T-helper 2 cell treated with Interferon-gamma antibody and Interleukin-4, amounts not matched to agents 100 ng/mL and 5 ng/mL, for 36 hours (primary cell): Measurements from ENCODE around the gene FAM153A. TPM values are rescaled to one million over a fixed set of nuclear protein-coding genes. Genes with fewer than 3 reads are reported as not detected.
"Not testable (repeated sequence)": the region's sequence is repeated elsewhere in the genome, so short reads cannot be mapped to it uniquely, and the experiment has no call there.

Source experiments
- intact Hi-C: fragments of 100-400 bp; cut with micrococcal nuclease; formaldehyde crosslinking; loops from one replicate; pipeline ENCODE4 v1.15.1; 2023
- total RNA-seq: library from RNA; stranded (reverse); gene quantifications from 2 replicates; pipeline ENCODE4 v1.2.3, GENCODE V29; 2022

FAM153A gene
- total RNA-seq, 1 donor from 2014 or later, result 14.2 TPM

DNA sequence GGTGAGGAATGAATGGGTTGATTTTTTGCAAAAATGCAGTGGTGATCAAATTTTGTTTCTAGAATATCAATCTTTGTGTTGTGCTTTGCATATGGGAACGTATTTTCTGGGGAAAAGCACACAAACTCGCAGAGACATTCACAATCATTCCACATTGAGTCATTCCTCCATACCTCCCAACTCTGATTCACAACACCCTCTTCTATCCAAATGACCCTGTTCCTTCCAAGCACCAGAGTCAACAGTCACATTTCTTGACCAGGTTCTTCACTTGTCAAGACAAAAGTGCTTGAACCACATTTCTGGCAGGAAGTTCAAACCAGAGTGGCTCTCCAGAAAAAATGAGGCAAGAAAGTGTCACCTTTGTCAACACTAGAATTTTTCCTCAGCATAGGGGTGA lies 35.3 kb downstream of the FAM153A start:
- intact Hi-C loops, result not testable (repeated sequence)

DNA sequence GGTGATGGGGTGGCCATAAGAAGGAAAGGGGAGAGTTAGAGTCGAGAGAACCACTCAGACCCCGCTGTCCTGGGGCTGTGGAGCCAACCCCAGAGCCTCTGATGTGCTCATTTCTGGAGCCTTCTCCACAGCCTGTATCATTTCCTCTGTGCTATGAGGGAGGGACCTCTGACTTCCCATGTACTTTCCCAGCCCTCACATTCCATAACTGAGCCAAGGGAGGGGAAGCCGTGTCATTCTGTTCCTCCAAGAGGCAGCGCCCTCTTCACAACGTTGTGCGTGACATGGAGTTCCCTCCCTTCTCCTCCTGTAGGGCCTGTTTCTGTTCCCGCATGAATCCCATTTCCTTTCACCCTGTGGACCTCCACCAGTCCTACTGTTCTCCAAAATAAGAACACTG lies 57.8 kb downstream of the FAM153A start:
- intact Hi-C loops, result not testable (repeated sequence)

DNA sequence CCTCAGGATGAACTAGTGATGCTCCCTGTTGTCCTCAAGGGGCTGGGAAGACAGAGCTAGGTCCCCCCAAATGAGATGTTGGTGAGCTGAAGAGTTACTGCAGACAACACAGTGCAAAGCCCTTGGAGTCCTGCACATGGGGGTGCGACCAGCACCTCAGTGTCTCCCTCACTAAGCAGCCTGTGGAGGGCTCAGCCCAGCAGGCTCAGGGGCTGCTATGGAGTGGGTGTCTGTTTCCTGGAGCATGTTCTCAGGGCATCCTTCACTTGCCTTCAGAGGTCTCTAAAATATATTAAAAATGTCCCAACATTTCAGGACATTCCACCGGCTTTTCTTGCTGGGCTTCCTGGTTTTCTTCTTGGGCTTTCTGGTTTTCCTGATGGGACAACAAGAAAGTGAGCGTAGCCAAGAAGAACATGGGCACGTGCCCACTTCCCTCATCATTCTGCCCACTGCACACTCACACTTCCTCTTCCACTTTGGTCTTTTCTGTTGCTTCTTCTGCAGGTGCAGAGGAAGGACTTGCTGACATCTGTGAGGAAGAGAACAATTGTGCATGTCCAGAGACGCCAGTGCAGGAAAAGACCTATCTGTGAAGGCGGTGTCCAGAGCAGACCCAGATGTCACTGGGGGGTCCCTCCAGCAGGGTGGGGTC lies 58.7 kb downstream of the FAM153A start:
- intact Hi-C loops, result not testable (repeated sequence)

DNA sequence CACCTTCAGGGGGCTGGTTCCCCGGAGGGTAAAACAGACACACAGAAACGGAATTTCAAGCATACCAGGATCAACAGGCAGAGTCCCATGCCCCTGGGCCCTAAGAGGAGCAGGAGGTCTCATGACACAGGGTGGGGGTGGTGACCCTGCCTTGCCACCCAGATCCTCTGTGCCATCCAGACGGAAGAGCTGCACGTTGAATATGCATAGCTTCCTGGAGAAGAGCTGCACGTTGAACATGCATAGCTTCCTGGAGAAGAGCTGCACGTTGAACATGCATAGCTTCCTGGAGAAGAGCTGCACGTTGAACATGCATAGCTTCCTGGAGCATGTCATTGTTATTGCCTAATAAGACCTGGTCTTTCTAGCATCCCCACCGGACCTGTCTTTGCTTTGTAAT lies 59.9 kb downstream of the FAM153A start:
- intact Hi-C loops, result not testable (repeated sequence)

DNA sequence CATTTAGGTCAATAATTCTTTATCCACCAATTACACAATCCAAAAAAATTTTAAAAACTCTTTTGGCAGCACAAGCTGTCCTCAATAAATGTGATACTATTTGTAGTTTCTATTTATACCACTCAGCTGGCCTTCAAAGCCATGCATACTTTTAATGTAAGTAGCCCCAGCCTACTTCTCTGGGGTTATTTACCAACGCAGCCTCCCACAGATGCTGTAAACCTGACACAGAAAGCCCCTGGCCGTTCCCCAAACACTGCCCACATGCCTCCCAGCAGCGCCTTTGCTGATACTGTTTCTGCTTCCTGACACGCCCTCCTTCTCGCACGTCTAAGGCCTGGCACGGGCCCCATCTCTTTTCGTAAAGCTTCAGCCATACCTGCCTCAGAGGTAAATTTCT lies 62.7 kb downstream of the FAM153A start:
- intact Hi-C loops, result not testable (repeated sequence)

DNA sequence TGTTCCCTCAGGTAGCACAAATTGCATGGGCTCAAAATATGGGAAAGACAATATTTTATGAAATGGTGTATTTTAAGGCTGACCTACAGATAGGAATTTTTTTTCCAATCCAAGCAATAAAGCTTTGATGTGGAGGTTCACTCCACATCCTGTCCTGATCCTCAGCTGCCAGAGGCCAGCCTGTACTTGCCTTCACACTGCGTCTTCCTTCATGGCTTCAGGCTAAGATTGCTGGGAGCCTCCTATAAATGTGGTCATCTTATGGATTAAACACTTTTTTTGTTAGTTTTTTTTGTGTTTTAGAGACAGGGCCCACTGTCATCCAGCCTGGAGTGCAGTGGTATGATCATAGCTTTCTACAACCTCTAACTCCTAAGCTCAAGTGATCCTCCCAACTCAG lies 67.3 kb downstream of the FAM153A start:
- intact Hi-C loops, result not testable (repeated sequence)

DNA sequence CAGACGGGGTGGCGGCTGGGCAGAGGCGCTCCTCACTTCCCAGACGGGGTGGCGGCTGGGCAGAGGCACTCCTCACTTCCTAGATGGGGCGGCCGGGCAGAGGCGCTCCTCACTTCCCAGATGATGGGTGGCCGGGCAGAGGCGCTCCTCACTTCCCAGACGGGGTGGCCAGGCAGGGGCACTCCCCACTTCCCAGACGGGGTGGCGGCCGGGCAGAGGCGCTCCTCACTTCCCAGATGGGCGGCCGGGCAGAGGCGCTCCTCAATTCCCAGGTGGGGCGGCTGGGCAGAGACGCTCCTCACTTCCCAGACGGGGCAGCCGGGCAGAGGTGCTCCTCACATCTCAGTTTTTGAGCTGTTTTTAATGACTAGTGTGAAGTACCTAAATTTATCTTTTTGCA lies 86.6 kb downstream of the FAM153A start:
- intact Hi-C loops, result not testable (repeated sequence)

DNA sequence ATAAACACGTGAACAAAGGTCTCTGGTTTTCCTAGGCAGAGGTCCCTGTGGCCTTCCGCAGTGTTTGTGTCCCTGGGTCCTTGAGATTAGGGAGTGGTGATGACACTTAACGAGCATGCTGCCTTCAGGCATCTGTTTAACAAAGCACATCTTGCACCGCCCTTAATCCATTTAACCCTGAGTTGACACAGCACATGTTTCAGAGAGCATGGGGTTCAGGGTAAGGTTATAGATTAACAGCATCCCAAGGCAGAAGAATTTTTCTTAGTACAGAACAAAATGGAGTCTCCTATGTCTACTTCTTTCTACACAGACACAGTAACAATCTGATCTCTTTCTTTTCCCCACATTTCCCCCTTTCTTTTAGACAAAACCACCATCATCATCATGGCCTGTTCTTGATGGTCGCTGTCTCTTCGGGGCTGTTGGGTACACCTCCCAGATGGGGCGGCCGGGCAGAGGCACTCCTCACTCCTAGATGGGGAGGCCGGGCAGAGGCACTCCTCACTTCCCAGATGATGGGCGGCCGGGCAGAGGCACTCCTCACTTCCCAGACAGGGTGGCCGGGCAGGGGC lies 87.3 kb downstream of the FAM153A start:
- intact Hi-C loops, result not testable (repeated sequence)

DNA sequence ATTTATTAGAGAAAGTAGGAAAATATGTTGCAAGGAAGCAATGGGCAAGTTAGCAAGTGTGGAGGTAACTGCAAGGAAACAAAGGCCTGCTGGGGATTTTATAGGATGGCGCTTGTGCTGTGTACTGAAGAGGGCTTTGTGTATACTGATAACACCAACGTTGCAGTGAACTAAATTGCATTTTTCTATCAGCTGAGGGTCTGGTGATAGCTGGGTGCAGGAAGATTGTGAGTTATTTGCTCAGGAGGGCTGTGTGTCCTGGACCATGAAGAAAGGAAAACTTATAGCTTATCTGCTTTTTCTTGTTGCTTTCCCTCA lies 88.2 kb downstream of the FAM153A start:
- intact Hi-C loops, result not testable (repeated sequence)

DNA sequence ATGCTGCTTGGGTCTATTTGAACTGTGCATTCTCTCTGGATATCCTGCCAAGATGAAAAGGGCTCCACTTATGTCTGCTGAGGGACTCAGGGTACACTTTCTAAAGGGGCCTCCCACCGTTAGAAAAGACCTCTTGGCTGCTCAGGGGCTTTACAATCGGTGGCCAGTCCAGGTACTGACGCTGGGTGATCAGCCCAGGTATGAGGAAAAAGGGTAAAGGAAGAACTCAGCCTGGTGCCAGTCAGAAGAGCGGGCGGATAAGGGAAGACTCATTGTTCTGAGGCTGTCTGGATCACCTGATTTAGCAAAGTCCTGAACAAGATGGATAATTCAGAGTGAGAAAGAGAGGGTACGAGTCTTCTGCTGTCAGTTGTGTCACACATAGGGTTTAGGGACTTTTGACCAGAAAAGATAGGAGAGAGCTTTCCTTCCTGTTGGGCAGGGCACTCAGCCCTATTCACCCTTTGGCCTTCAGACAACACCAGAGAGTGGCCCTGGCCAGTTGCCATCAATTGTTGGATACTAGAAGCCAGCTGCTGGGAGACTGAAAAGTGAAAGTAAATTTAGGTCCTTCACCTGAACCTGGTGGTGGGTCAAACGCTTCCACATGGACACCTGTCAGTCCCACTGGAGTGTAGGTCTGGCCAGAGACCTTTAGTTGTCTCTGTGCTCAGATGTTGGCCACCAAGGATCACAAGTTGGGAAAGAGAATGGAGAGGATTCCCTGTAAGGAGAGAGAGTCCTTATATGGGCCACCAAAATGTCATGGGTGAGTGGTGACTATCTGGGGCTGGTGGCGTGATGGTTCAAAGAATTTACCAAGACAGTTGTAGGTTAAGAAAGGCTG lies 88.8 kb downstream of the FAM153A start:
- intact Hi-C loops, result not testable (repeated sequence)

DNA sequence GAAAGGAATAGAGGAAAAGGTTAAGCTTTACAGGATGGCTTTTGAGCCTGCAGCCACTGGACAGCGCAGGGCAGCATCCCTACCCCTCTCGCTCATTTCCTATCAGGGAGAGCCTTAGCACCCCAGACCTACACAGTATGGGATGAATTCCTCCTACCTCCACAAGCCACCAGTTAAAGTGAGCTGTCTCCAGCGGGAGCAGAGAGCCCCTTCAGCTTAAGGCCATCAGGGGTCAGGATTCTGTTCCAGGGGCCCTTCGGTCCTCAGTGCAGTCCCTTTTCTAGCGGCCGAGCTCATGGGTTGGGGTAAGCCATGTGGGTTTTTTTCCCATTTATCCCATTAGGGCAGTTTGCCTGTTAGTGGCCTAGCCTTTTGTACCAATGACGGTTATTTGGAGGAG lies 89.7 kb downstream of the FAM153A start:
- intact Hi-C loops, result not testable (repeated sequence)

DNA sequence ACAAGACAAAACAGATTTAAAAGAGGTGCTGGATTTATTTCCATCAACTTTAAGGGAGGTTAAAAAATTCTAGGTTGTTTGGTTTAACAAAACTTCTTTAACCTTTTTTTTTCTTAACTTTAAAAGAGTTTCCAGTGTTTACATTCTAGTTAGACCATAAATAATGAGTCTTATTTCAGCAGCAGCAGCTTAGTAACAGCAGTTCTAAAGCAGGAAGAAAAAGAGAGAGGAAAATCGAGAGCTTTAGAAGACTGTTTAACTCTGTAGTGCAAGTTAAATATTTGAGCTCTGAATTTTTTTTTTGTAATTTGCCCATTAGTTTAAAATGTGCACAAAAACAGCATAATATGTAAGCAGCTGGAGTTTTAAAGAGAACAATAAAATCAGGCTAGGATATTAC lies 90.2 kb downstream of the FAM153A start:
- intact Hi-C loops, result not testable (repeated sequence)

DNA sequence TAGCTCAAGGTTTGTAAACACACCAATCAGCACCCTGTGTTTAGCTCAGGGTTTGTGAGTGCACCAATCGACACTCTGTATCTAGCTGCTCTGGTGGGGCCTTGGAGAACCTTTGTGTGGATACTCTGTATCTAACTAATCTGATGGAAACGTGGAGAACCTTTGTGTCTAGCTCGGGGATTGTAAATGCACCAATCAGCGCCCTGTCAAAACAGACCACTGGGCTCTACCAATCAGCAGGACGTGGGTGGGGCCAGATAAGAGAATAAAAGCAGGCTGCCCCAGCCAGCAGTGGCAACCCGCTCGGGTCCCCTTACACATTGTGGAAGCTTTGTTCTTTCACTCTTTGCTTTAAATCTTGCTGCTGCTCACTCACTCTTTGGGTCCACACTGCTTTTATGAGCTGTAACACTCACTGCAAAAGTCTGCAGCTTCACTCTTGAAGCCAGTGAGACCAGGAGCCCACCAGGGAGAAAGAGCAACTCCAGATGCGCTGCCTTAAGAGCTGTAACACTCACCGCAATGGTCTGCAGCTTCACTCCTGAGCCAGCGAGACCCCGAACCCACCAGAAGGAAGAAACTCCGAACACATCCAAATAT lies 93.6 kb downstream of the FAM153A start:
- intact Hi-C loops, result not testable (repeated sequence)

DNA sequence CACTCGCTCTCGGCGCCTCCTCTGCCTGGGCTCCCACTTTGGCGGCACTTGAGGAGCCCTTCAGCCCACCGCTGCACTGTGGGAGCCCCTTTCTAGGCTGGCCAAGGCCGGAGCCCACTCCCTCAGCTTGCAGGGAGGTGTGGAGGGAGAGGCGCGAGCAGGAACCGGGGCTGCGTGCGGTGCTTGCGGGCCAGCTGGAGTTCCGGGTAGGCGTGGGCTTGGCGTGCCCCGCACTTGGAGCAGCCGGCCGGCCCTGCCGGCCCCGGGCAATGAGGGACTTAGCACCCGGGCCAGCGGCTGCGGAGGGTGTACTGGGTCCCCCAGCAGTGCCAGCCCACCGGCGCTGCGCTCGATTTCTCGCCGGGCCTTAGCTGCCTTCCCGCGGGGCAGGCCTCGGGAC lies 94.6 kb downstream of the FAM153A start:
- intact Hi-C loops, result not testable (repeated sequence)

DNA sequence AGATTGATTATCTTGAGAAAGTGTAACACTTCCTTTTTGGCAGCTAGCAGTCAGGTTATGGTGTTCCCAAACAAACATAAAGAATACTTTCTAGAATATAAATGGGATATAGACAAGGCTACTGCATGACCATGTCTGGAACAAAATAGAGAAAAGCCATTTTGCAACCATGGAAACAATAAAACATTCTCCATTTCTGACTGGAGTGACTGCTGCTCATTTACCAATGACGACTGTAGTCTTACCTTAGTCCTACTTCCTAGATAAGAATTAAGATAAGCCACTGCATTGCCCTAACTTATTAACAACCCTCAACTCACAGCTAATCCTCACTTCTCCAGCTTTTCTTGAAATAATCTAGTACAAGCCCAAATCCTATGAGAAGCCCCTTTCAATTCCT lies 100.8 kb downstream of the FAM153A start:
- intact Hi-C loops, result not testable (repeated sequence)

Other genes with a start within 250 kb of the FAM153A start
- 86.7 and 91.1 TPM in 2 replicates for gene FAM193B, start 228.3 kb downstream of the FAM153A start, total RNA-seq
- 144 and 146 TPM in 2 replicates for gene TMED9, start 190.7 kb downstream of the FAM153A start, total RNA-seq
- gene B4GALT7, start 182.8 kb downstream of the FAM153A start, total RNA-seq, result 22.4 and 25.0 TPM in 2 replicates
- not detected in 2 replicates for gene PROP1, start 213.3 kb upstream of the FAM153A start, total RNA-seq